ENCODE results near the gene COA1.
"Not testable (repeated sequence)": the region's sequence is repeated elsewhere in the genome, so short reads cannot be mapped to it uniquely, and the experiment has no call there.

The COA1 gene

DNA sequence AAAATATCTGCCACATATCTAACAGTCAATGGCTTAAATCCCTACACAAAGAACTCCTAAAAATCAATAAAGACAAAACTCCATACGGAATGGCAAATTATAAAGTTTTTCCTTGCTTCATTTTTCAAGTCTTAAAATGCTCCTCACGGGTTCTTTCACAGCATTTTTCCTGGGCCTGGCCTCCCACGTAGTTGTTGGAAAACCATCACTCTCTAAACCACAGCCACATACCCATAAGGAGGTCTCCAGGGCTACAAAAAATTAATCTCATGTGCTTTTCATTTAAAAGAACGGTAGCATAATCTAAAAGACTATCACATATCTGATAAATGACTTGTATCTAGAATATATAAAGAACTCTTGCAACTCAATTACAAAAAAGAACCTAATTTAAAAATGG lies 2.9 kb downstream of the COA1 start:
- DNase-seq = no peak

DNA sequence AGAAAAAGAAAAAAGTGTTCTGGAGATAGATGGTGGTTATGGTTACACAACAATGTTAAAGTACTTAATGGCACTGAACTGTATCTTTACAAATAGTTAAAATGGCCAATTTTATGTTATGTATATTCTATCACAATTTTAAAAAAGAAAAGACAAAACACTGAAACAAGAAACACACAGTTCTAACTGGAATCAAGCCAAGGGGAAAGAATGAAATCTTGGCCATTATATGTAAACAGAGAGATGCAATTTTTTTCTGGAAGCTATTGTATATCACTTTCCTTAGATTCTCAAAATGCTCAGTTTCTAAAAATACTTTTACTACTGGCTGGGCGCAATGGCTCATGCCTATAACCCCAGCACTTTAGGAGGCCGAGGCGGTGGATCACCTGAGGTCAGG lies 4.1 kb downstream of the COA1 start:
- DNase-seq = no peak

DNA sequence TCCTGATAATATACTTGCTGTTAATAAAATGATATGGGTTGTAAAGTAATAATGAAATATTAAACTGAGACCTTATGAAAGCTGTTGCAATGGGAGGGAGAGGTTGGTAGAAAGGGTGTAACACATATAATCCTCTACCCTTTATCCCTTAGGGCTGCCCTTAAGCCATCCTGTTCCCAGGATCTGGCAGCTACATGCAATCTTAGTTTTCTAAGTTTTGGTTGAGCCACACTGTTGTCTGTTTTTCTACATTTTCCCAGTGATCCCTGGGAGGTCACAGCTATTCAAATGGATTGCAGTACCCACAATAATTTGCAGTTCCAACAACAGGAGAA lies 6.3 kb downstream of the COA1 start:
- no peak for DNase-seq

DNA sequence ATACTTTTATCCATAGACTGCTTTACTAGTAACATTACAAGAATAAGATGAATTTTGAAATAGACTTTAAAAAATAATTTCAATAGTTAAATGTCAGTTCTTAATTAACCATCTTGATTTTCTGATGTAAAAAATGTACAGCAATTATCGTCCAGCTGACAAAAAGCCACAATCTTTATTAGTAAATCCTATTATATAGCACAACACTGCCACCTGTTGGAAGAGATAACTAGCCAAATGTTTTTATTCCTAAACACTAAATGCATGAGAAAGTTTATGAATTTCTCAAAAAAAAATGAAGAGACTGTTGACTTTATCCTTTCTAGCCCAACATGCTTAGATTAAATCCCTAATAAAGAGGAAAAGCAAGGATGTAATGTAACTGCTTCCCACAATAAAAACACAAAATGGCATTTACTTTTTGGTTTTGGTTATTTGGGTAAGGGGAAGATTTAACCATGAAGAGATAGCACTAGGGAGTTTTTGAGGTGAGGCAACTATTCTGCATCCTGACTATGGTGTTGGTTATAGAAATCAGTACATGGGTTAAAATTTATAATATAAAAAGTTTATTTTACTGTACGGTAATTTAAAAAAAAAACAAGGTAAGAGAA lies 8.0 kb downstream of the COA1 start:
- DNase-seq = peak; percentile 84

DNA sequence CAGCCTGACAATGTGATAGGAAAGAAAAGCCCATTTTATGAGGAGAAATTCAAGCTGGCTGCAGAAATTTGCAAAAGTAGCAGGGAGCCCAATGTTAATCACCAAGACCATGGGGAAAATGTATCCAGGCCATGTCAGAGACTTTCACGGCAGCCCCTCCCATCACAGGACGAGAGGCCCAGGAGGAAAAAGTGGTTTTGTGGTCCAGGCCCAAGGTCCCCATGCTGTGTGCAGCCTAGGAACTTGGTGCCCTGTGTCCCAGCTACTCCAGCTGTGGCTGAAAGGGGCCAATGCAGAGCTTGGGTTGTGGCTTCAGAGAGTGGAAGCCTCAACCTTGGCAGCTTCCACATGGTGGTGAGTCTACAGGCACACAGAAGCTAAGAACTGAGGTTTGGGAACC lies 12.7 kb downstream of the COA1 start:
- DNase-seq = no peak

DNA sequence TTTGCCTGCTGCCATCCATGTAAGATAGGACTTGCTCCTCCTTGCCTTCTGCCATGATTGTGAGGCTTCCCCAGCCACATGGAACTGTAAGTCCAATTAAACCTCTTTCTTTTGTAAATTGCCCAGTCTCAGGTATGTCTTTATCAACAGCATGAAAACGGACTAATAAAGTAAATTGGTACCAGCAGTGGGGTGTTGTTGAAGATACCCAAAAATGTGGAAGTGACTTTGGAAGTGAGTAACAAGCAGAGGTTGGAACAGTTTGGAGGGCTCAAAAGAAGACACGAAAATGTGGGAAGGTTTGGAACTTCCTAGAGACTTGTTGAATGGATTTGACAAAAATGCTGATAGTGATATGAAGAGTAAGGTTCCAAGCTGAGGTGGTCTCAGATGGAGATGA lies 13.4 kb downstream of the COA1 start:
- not testable (repeated sequence) for DNase-seq

DNA sequence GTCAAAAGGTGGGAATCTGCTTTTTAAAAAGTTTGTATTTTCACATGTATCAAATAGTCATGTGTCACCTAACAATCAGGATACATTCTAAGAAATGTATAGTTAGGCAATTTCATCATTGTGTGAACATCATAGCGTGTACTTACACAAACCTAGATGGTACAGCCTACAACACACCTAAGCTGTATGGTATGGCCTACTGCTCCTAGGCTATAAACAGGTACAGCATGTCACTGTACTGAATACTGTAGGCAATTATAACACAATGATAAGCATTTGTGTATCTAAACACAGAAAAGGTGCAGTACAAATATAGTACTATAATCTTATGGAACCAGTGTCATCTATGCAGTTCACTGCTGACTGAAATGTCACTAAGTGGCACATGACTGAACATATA lies 17.8 kb downstream of the COA1 start:
- no peak for DNase-seq

DNA sequence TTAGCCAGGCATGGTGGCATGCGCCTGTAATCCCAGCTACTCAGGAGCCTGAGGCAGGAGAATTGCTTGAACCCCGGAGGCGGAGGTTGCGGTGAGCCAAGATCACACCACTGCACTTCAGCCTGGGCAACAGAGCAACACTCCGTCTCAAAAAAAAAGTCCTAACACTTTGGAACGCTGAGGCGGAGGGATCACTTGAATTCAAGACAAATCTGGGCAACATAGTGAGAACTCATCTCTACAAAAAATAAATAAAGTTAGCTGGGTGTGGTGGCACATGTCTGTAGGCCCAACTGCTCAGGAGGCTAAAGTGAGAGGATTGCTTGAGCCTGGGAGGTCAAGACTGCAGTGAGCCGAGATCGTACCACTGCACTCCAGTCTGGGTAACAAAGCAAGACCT lies 21.3 kb downstream of the COA1 start:
- not testable (repeated sequence) for DNase-seq

DNA sequence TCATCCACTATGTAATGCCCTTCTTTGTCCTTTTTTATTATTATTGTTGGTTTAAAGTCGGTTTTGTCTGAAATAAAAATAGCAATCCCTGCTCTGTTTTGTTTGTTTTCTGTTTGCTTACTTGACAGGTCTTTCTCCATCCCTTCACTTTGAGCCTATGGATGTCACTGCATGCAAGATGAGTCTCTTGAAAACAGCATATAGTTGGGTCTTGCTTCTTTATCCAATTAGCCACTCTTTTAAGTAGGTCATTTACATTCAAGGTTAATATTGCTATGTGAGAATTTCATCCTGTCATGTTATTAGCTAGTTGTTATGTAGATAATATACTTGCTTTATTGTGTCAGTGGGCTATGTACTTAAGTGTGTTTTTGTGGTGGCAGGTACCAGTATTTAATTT lies 25.8 kb downstream of the COA1 start:
- DNase-seq = no peak

DNA sequence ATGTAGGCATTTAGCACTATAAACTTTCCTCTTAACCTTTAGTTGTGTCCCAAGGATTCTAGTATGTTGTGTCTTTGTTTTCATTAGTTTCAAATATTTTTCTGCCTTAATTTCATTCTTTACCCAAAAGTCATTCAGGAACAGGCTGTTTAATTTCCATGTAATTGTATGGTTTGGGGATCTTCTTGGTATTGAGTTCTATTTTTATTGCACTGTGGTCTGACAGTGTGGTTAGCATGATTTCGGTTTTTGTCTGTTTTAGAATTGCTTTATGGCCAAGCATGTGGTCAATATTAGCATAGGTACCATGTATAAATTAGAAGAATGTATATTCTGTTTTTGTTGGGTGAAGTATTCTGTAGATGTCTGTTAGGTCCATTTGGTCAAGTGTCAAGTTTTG lies 26.3 kb downstream of the COA1 start:
- DNase-seq = no peak

DNA sequence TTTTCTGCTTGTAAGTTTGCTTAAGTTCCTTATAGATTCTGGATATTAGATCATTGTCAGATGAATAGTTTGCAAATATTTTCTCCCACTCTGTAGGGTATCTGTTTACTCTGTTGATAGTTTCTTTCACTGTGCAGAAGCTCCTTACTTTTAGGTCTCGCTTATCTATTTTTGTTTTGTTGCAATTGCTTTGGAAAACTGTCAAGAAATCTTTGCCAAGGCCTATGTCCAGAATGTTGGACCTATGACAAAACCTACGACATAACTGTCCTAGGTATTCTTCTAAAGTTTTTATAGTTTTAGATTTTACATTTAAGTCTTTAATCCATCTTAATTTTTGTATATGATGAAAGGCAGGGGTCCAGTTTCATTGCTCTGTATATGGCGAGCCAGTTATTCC lies 27.4 kb downstream of the COA1 start:
- DNase-seq = no peak

DNA sequence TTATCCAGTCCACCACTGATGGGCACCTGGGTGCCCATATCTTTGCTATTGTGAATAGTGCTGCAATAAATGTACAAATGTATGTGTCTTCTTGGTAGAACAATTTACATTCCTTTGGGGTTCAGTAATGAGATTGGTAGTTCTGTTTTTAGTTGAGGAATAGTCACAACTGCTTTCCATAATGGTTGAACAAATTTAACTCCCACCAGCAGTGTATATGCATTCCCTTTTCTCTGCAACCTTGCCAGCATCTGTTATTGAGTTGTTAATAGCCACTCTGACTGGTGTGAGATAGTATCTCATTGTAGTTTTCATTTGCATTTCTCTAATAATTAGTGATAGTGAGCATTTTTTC lies 27.8 kb downstream of the COA1 start:
- DNase-seq = no peak

DNA sequence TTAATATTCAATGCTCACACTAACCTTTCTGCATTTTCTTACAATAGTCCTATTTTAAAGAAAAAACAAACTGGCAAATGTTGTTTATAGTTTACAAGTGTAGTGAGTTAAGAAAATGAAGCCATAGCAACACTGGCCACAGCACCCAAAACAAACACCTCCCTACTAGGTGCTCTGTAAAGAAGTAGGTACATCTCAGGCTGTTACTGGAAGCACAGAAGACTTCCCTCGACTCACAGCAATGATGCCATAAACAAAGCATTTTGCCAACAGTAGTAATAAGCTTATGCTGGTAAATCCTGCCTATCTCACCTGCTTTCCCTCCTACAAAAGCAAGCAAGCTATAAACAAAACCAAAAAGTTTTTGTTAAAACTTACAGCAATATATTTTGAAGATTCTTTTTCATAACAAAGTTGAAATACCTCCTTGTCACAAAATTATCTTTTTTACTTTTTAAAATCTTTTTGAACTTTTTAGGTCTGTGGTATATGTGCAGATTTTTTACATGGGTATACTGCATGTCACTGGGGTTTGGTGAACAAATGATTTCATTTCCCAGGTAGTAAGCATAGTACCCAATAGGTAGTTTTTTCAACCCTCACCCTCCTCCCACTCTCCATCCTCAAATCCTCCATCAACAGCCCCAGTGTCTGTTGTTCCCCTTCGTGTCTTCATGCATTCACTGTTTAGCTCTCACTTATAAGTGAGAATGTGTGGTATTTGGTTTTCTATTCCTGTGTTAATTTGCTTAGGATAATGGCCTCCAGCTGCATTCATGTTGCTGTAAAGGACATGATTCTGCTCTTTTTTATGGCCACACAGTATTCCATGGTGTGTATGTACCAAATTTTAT lies 28.4 kb downstream of the COA1 start:
- no peak for DNase-seq

DNA sequence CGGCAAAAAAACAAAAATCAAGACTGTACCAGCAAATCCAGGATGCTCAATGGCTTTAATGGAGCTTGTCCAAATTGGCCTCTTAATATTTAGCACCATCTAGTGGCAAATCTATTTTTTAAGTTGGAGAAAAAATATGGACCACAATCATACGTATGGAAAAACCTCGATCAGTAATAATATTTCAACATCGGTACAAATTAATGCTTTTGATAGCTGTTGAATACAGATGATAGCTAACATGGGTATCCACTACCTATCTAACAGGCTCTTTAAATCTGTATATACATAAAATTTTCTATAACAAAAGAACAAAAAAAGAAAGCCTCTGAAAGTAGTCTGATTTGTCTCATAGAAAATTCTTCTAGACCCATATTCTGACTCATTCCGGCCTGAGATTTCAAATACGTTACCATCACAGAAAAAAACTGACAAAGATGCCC lies 29.2 kb downstream of the COA1 start:
- peak; percentile 82 for DNase-seq

DNA sequence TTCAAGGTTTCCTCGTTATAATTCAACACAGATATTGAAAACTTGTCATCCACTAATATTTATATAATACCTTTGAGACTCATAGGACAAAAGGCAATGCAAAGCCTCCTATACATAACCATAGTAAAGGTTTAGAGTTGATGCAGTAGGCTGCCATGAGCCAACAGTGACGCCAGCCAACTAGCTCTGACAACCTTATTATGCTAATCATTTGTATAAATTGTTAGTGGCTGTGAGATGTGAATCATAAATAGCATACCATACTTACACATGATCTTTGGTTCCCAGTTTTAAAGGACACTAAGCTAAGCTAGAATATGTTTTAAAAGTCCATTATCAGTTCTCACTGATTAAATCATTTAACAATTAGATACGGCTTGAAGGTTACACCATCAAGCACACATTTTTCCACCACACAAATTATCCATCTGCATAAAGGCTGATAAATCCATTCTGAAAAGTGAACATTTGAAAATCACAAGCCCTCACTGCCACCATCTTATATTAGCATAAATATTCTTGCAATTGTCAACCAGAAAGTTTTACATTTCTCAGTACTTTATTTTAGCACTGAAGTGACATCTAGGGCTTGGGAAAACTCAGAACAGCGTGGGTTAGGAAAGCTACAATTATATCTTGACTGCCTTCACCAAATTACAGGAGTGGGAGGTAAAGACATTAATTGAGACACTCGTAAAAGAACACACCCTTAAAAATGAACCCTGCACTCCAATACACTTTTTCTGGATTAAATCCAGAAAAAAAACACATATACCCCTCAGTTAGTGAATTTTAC lies 30.7 kb downstream of the COA1 start:
- DNase-seq = no peak

DNA sequence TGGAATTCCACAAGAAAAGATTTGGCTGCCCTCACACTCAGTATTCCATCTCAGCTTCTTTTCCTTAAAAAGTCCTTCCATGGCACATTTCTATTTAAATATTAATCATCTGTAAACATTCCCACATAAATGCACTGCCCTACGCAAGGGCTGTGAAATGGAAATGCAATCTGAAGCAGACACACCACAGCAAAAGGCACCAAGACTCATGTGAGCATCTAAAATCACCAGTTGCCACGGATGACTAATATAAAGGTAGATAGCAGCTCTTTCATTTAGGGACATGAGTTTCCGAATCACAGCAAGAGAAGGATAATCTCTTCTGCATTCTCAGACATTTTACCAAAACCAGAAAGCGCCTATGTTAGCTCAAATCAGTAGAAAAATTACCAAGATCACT lies 31.6 kb downstream of the COA1 start:
- no peak for DNase-seq

DNA sequence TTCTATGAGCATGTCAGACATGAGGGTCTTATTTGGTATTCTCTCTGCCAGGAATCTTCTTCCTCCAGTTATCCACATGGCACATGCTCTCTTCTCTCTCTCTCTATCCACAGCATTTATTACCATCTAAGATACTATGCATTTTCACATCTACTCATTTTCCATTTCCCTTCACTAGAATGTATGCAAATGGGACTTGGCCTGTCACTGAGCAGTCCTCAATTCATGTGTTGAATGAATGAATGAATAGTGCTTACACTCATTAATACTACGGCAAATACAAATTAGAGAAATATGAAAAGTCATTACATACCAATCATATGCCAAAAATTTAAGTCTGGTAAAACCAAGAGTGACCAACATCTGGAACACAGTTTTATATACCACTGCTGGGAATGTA lies 34.0 kb downstream of the COA1 start:
- DNase-seq = no peak

DNA sequence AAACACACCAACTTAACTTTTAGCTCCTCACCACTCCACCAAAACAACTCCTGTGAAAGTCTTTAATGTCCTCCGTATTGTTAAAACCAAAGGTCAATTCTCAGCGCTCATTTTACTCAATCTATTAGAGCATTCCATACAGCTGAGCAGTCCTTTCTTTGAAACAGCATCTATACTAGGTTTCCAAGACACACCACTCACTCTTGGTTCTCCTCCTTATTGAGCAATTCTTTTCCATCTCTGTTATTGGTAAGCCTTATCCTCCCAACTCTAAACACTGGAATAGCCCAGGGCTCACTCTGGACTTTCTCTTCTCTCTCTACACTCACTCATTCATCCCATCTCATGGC lies 34.9 kb downstream of the COA1 start:
- no peak for DNase-seq

DNA sequence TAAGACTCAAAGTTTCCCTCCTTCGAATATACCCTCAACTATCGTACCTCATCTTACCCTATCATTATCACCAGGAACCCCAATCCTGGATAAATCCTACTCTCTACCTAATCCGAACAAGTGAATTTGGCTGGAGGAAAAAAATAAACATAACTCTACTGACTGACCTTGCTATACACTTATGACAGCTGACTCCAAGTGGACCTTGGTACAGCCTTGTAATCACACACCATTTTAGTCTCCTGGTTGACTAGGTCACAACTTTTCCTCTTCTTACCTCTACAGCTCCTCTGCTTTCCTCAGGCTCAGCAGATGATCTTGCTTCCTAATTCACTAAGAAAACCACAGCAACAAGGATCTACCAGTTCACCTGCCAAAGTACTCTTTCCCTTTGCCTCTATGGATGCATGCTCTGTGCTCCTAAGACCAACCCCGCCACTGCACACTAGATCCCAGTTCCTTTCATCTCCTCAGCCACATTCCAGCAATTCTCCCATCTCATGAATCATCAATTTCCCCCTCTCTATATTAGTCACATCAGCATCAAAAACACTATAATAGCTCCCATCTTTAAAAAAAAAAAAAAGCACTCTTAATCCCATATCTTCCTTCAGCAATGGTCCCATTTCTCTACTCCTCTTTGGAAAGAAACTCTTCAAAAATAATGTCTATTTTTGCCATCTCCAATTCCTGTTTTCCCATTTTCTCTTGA lies 35.5 kb downstream of the COA1 start:
- DNase-seq = no peak

DNA sequence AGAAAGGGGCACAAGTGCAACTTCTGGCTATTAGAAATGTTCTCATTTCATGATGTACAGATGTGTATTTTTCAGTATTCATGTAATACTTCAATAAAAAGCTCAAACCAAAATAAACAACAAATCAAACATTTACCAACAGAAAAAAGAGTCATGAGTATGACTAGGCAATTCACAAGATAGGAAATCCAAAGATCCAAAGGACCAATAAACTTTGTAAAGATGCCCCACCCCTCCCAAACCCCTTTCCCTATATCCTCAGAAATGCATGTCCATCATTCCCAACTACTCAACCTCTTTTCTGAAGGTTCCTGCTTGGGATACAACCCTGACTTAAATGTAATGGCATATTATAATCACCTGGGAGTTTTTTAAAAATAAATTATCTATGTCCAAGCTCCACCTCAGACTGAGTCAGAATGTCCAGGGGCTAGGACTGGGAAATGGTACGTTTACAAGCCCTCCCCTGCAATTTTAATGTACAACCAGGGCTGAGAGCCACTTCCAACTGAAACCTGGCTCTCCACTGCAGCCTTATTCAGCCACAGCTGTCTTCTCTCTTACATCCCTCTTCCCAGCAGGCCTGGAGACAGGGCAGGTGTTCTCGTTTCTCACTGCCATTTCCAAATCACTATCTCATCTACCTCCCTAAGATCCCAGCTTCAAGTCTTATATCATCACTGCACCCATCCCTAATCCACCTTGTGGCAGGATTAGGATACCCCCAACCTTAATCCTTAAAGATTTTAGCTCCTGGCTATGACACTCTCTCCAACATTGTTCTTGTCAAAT lies 36.5 kb downstream of the COA1 start:
- no peak for DNase-seq

DNA sequence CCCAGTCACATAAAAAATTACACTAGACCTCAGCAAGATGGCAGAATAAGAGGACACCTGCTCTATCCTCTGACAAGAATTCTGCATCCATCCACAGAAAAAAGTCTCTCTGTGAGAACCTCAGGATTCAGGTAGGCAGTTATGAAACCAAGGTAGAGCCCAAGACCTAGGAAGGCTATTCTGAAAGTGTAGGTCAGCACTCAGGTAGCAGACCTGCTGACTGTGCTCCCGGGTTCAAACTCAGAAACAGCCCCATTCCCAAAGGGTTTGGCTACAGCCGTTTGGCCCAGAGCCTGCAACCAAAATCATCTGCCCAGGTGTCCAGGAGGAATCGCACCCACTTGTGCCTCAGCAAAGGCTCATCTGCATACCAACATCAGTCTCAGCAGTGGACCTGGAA lies 37.7 kb downstream of the COA1 start:
- DNase-seq = no peak

DNA sequence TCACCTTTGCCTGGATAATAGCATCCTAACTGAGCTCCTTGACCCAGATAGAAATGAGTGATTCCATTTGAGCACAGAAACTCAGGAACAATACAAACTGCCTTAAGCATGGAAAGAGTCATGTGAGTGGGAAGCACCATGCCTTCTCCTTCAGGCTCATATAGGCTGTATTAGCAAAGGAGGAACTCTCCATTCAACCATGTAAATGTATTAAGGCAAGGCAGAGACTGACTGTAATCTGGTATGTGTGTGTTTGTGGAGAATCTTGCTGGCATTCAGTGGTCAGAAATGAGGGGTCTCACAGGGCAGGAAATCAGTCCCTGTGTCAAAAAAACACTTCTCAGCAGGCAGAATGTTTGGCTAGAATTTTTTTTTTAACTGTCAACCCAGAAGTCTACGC lies 40.2 kb downstream of the COA1 start:
- DNase-seq = no peak

DNA sequence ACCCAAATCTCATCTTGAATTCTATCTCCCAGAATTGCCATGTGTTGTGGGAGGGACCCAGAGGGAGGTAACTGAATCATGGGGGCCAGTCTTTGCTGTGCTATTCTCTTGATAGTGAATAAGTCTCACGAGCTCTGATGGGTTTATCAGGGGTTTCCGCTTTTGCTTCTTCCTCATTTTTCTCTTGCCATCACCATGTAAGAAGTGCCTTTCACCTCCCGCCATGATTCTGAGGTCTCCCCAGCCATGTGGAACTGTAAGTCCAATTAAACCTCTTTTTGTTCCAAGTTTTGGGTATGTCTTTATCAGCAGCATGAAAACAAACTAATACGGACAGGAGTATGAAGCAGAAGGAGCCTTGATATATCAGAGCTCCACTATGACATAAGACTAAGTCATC lies 41.5 kb downstream of the COA1 start:
- DNase-seq = not testable (repeated sequence)
